HL-60 (cell line): Measurements from ENCODE around the gene HIP1R.

Experiments
- DNase-seq, 2 experiments: peaks; one replicate each; pipeline ENCODE4 v3.0.0-alpha.2; 2010 to 2020; ENCODE audit warnings: low read depth in 1 of 2, low spot score in 1 of 2
- H3K27ac ChIP-seq: fragments of 250-450 bp; sonication (Bioruptor Pico); replicated peaks from 2 replicates; pipeline ENCODE4 v1.5.1; 2020; ENCODE audit warnings: mild to moderate bottlenecking, moderate library complexity
- H3K27me3 ChIP-seq: fragments of 250-450 bp; sonication (Bioruptor Pico); 2 replicates; pipeline ENCODE4 v1.5.1; 2021; ENCODE audit warnings: mild to moderate bottlenecking, moderate library complexity; ENCODE audit not compliant: insufficient read depth, poor library complexity, severe bottlenecking
- H3K4me3 ChIP-seq: replicated peaks from 2 replicates; pipeline ENCODE4 v1.5.1; 2011; ENCODE audit warnings: mild to moderate bottlenecking, control low read depth, low read length; ENCODE audit not compliant: insufficient read depth
- GABPA ChIP-seq: IDR thresholded peaks from 2 replicates; pipeline ENCODE4 v1.6.1; 2012; ENCODE audit warnings: low read depth
- POLR2AphosphoS5 ChIP-seq: IDR thresholded peaks from 2 replicates; pipeline ENCODE4 v1.6.1; 2012; ENCODE audit warnings: low read depth
- SPI1 ChIP-seq: IDR thresholded peaks from 2 replicates; pipeline ENCODE4 v1.6.1; 2012; ENCODE audit warnings: low read depth, mild to moderate bottlenecking, borderline replicate concordance
- TF ChIP-seq, protein P1 (sequence below): IDR thresholded peaks from 2 replicates; pipeline ENCODE4 v1.6.1; 2012; ENCODE audit warnings: low read depth; ENCODE audit not compliant: insufficient replicate concordance
- TF ChIP-seq, protein P2 (sequence below): IDR thresholded peaks from one replicate; pipeline ENCODE4 v1.5.1; 2011; ENCODE audit warnings: low read length, control low read depth, inconsistent platforms; ENCODE audit not compliant: insufficient read depth

The HIP1R gene

DNA sequence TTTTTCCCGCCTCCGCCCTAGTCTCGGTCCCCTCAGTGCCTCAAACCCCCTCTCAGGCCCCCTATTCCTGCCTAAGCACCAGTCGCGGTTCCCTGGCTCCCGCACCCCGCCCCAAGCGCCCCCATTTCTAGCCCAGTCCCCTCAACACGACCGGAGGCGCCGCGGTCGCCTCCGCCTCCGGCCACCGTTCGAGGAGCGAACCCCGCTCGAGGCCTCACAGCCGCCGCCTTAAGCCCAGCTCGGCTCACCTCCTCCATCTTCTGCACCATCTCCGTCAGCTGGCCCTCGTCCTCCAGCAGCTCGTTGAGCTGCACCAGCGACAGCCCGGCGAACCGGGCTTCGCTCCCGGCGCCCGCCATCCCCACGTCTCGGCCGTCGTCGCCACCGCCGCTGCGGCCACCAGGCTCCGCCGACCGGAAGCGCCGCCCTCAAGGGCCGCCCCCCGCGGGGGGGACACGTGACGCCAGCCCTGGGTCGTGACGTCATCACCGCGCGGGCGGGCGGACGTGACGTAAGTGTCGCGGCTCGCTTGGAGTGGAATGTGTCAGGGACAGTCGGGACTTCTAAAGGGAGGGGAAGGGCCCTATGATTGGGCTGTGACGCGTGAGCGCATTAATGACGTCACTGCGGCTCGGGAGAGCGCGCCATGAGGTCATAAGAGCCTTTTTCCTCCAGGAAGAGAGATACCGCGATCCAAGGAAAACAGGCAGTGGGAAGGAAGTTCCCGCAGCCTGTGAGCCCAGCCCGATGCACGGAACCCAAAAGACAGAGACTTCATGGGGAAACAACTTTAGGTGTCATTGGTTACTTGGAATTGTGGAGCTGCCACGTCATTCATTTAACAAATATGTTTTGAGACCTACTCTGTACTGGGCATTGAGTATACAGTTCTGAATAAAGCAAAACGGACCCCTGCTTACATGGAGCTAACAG, 60.7 kb downstream of the HIP1R start, which contains the start of gene VPS37B:
VPS37B (minus strand) TSS at position 421 of the 933 bp plus-strand sequence; CDS start at position 359, 62 bp downstream.
- Histone ChIP-seq H3K27ac (peak within 1 kb of the TSS; percentile 66), H3K4me3 (peak within 1 kb of the TSS; percentile 73), H3K27me3 (no peaks in the 10 kb centered on the region)
- TF ChIP-seq, protein P1, sequence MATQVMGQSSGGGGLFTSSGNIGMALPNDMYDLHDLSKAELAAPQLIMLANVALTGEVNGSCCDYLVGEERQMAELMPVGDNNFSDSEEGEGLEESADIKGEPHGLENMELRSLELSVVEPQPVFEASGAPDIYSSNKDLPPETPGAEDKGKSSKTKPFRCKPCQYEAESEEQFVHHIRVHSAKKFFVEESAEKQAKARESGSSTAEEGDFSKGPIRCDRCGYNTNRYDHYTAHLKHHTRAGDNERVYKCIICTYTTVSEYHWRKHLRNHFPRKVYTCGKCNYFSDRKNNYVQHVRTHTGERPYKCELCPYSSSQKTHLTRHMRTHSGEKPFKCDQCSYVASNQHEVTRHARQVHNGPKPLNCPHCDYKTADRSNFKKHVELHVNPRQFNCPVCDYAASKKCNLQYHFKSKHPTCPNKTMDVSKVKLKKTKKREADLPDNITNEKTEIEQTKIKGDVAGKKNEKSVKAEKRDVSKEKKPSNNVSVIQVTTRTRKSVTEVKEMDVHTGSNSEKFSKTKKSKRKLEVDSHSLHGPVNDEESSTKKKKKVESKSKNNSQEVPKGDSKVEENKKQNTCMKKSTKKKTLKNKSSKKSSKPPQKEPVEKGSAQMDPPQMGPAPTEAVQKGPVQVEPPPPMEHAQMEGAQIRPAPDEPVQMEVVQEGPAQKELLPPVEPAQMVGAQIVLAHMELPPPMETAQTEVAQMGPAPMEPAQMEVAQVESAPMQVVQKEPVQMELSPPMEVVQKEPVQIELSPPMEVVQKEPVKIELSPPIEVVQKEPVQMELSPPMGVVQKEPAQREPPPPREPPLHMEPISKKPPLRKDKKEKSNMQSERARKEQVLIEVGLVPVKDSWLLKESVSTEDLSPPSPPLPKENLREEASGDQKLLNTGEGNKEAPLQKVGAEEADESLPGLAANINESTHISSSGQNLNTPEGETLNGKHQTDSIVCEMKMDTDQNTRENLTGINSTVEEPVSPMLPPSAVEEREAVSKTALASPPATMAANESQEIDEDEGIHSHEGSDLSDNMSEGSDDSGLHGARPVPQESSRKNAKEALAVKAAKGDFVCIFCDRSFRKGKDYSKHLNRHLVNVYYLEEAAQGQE, result no peak
- TF ChIP-seq, protein P2, sequence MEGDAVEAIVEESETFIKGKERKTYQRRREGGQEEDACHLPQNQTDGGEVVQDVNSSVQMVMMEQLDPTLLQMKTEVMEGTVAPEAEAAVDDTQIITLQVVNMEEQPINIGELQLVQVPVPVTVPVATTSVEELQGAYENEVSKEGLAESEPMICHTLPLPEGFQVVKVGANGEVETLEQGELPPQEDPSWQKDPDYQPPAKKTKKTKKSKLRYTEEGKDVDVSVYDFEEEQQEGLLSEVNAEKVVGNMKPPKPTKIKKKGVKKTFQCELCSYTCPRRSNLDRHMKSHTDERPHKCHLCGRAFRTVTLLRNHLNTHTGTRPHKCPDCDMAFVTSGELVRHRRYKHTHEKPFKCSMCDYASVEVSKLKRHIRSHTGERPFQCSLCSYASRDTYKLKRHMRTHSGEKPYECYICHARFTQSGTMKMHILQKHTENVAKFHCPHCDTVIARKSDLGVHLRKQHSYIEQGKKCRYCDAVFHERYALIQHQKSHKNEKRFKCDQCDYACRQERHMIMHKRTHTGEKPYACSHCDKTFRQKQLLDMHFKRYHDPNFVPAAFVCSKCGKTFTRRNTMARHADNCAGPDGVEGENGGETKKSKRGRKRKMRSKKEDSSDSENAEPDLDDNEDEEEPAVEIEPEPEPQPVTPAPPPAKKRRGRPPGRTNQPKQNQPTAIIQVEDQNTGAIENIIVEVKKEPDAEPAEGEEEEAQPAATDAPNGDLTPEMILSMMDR, result no peak
- TF ChIP-seq POLR2AphosphoS5, result peak; percentile 67
- TF ChIP-seq GABPA, result peak; percentile 83
- peak; percentile 72 to 95 for DNase-seq

DNA sequence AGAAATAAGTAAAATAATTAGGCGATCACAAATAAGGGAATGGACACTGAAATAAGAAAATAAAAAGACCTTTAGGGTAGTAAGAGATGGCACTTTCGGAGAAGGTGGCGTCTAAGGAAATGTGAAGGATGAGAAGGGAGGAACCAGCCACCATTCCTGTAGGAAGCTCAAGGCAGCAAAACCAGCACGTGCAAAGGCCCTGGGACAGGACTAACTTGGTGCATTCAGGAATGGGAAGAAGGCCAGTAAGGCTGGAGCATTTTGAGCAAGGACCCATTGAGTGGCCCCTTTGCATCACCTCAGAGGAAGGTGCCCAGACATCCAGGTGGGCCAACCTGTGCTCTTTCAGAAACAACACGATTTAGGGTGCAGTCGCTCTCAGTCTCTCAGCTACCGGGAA, 61.4 kb downstream of the HIP1R start:
- Histone ChIP-seq H3K4me3 (no peak overlapping the region), H3K27me3 (no peaks in the 10 kb centered on the region), H3K27ac (no peak overlapping the region)
- TF ChIP-seq GABPA (no peak), POLR2AphosphoS5 (no peak)
- TF ChIP-seq, protein P2, result no peak
- DNase-seq, result no peak

DNA sequence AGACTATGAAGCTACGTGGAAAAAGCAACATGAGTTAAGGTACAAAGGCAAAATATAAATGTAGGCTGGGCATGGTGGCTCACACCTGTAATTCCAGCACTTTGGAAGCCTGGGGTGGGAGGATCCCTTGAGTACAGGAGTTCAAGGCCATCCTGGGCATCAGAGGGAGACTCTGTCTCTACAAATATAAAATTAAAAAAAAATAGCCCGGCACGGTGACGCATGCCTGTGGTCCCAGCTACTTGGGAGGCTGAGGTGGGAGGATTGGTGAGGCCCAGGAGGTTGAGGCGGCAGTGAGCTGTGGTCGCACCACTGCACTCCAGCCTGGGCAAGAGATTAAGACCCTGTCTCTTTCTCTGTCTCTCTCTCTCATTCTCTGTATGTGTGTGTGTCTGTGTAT, 64.6 kb downstream of the HIP1R start:
- H3K27me3 ChIP-seq, result no peaks in the 10 kb centered on the region
- TF ChIP-seq, protein P2, result no peak
- DNase-seq, result no peak
- no peak overlapping the region for H3K4me3 ChIP-seq
- H3K27ac ChIP-seq, result no peak overlapping the region

DNA sequence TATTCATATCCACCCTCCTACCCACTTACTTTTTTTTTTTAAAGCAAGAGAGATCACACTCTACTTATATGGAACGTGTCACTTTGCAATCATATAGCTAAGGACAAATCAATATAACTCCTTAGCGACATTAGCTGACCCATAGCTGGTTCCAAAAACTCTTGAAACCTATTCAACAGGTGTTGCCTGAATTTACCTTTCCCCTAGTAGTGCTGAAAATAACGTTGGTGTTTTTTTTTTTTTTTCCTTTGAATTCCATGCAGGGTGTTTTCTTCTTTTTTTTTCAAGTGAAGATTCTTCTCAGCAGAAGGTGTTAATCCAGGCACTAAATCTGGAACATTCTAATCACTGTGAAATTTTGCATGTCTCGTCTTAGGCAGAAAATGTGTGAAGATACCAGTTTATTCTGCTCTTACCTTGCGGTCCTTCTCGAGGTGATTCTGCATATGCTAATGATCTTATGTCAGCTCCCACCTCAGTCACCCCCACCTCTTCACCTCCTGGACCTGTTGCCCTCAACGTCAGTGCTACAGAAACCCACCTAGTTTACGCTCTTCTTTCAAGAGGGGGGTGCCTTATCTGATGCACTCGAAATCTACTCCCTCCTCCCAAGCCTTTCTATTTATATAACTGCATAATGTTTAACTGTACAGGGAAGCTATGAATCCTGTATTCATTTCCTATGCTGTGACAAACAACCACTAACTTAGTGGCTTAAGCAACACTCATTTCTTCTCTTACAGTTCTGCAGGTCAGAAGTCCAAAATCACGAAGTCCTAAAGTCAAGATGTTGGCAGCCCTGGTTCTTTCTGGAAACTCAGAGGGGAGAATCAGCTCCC, 67.8 kb downstream of the HIP1R start:
- no peak for DNase-seq
- Histone ChIP-seq H3K4me3 (no peak overlapping the region), H3K27me3 (no peaks in the 10 kb centered on the region), H3K27ac (no peak overlapping the region)
- TF ChIP-seq GABPA (no peak), POLR2AphosphoS5 (no peak), SPI1 (no peak)
- TF ChIP-seq, protein P2, result no peak
